ENCODE data around the gene LPIN1.

- TF ChIP-seq EZH2 (IDR thresholded peaks at IDR 0.05; ENCODE audit: borderline replicate concordance, low read depth, low read length, poor library complexity, severe bottlenecking) = no peak
- TF ChIP-seq, protein P1, sequence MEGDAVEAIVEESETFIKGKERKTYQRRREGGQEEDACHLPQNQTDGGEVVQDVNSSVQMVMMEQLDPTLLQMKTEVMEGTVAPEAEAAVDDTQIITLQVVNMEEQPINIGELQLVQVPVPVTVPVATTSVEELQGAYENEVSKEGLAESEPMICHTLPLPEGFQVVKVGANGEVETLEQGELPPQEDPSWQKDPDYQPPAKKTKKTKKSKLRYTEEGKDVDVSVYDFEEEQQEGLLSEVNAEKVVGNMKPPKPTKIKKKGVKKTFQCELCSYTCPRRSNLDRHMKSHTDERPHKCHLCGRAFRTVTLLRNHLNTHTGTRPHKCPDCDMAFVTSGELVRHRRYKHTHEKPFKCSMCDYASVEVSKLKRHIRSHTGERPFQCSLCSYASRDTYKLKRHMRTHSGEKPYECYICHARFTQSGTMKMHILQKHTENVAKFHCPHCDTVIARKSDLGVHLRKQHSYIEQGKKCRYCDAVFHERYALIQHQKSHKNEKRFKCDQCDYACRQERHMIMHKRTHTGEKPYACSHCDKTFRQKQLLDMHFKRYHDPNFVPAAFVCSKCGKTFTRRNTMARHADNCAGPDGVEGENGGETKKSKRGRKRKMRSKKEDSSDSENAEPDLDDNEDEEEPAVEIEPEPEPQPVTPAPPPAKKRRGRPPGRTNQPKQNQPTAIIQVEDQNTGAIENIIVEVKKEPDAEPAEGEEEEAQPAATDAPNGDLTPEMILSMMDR (conservative IDR thresholded peaks at IDR 0.05; ENCODE audit: low read depth, low read length) = no peak
Measured at GRCh38 chr2:11766016-11766415, 19.6 kb downstream of the LPIN1 start.
